PC-3 (cell line): ENCODE data around the gene NPC1. TPM values are rescaled to one million over a fixed set of nuclear protein-coding genes. Genes with fewer than 3 reads are reported as not detected.
"Not testable (repeated sequence)": the region's sequence is repeated elsewhere in the genome, so short reads cannot be mapped to it uniquely, and the experiment has no call there.

Experiments used
- ATAC-seq: fragments of 200-7000 bp; cut with Tn5 transposase; 2 replicates; pipeline ENCODE4 v1.9.1; 2020; ENCODE audit warnings: mild to moderate bottlenecking, moderate library complexity
- BruUV-seq: library from RNA; stranded (reverse); fragments of 400-500 nt; replicated peaks from 2 replicates; lab custom pipeline; 2021; lab: Mats Ljungman, UMichigan
- CTCF ChIA-PET: fragments of 300-600 bp; sonication (Branson Sonifier 250); formaldehyde crosslinking; loops from one replicate; lab custom pipeline; 2022; ENCODE audit warnings: antibody characterized with exemption; lab: Charles Lee
- POLR2A ChIA-PET: fragments of 300-600 bp; sonication (Branson Sonifier 250); formaldehyde crosslinking; loops from one replicate; lab custom pipeline; 2022; ENCODE audit warnings: antibody characterized with exemption; ENCODE audit not compliant: unreplicated experiment; lab: Charles Lee
- DNase-seq: peaks from one replicate; pipeline ENCODE4 v3.0.0-alpha.2; 2015
- H2AFZ ChIP-seq: fragments of 300-600 bp; sonication (generic); 2 replicates; pipeline ENCODE4 v1.6.0; 2016; ENCODE audit warnings: antibody characterized with exemption, low read length
- H3F3A ChIP-seq: fragments of 300-600 bp; sonication (generic); one replicate; pipeline ENCODE4 v1.6.0; 2017; ENCODE audit warnings: antibody characterized with exemption, low read length, control low read depth, mild to moderate bottlenecking; ENCODE audit not compliant: unreplicated experiment
- H3K27ac ChIP-seq: fragments of 300-600 bp; sonication (generic); 2 replicates; pipeline ENCODE4 v1.5.1; 2016; ENCODE audit warnings: mild to moderate bottlenecking, low read length
- H3K27me3 ChIP-seq: fragments of 300-600 bp; sonication (generic); 2 replicates; pipeline ENCODE4 v1.6.1; 2016; ENCODE audit warnings: low read length, mixed read lengths
- H3K36me3 ChIP-seq: fragments of 300-600 bp; sonication (generic); 2 replicates; pipeline ENCODE4 v1.6.1; 2016; ENCODE audit warnings: low read depth, mixed run types, low read length, mixed read lengths
- H3K4me1 ChIP-seq: fragments of 300-600 bp; sonication (generic); 2 replicates; pipeline ENCODE4 v1.5.1; 2016; ENCODE audit warnings: low read length; ENCODE audit not compliant: insufficient read depth
- H3K4me2 ChIP-seq: fragments of 300-600 bp; sonication (generic); 2 replicates; pipeline ENCODE4 v1.6.0; 2016; ENCODE audit warnings: low read length
- H3K4me3 ChIP-seq: fragments of 300-600 bp; sonication (generic); 2 replicates; pipeline ENCODE4 v1.5.1; 2016; ENCODE audit warnings: mild to moderate bottlenecking, low read length, mixed read lengths
- H3K79me2 ChIP-seq: fragments of 300-600 bp; sonication (generic); 2 replicates; pipeline ENCODE4 v1.6.1; 2017; ENCODE audit warnings: low read length, mixed read lengths
- H3K9ac ChIP-seq: fragments of 300-600 bp; sonication (generic); 2 replicates; pipeline ENCODE4 v1.6.0; 2016; ENCODE audit warnings: mild to moderate bottlenecking, low read length
- H3K9me2 ChIP-seq: fragments of 300-600 bp; sonication (generic); replicated peaks from 2 replicates; pipeline ENCODE4 v1.6.1; 2016; ENCODE audit warnings: mixed run types, low read length, mixed read lengths
- H3K9me3 ChIP-seq: fragments of 300-600 bp; sonication (generic); 2 replicates; pipeline ENCODE4 v1.6.1; 2016; ENCODE audit warnings: low read length, mixed read lengths
- H4K20me1 ChIP-seq: fragments of 300-600 bp; sonication (generic); 2 replicates; pipeline ENCODE4 v1.6.1; 2016; ENCODE audit warnings: low read length, mixed read lengths
- CTCF ChIP-seq: fragments of 300-600 bp; sonication (generic); conservative IDR thresholded peaks from 2 replicates; pipeline ENCODE4 v1.5.1; 2017; ENCODE audit warnings: antibody characterized with exemption, low read depth, mild to moderate bottlenecking, low read length
- EZH2 ChIP-seq: fragments of 300-600 bp; sonication (generic); IDR thresholded peaks from one replicate; pipeline ENCODE4 v1.6.1; 2017; ENCODE audit warnings: antibody characterized with exemption, mild to moderate bottlenecking, low read length; ENCODE audit not compliant: unreplicated experiment
- EZH2phosphoT487 ChIP-seq: fragments of 300-600 bp; sonication (generic); IDR thresholded peaks from 2 replicates; pipeline ENCODE4 v1.6.1; 2018; ENCODE audit warnings: mild to moderate bottlenecking, antibody characterized with exemption, low read length, borderline replicate concordance
- intact Hi-C: fragments of 100-400 bp; cut with micrococcal nuclease; formaldehyde crosslinking; loops from 2 replicates; pipeline ENCODE4 v1.9.0; 2023
- total RNA-seq: library from RNA; depleted of rRNA; stranded (reverse); fragments of >200 nt; gene quantifications from 2 replicates; pipeline ENCODE4 v1.2.3, GENCODE V29; 2014

Gene NPC1
- total RNA-seq, 1 experiment from 2014 or later = 85.5 TPM

DNA sequence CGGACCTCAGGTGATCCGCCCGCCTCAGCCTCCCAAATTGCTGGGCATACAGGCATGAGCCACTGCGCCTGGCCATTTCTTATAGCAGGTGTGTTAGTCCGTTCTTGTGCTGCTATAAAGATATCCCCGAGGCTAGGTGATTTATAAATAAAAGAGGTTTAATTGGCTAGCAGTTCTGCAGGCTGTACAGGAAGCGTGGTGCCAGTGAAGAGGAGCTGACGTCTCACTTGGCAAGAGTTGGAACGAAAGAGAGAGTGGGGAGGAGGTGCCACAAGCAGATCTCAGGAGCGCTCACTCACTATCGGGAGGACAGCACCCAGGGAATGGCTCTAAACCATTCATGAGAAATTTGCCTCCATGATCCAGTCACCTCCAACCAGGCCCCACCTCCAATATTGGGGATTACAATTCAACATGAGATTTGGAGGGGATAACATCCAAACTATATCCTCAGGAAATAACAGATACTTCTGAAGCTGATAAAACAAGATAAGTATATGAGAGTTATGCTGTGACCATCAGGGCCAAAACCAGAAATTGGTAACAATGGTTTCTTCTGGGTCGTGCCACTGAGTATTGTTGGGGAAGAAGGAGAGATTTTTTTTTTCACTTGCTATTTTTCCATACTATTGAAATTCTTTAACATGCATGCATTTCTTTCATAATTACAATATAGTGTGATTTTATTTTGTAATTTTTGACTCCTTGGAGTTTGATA is 90.4 kb downstream of the NPC1 start:
- no peaks in the 10 kb centered on the region for H3K79me2 ChIP-seq
- peak overlapping the region; percentile 19; the same call in 1 of the 2 replicates for H3K4me3 ChIP-seq
- peak overlapping the region; percentile 60 for H3K4me2 ChIP-seq
- peak overlapping the region; percentile 66 for H3K27ac ChIP-seq
- no peaks in the 10 kb centered on the region for H3K9me2 ChIP-seq
- H3K9ac ChIP-seq = no peak overlapping the region
- POLR2A ChIA-PET = interaction anchor here (0.6 kb wide), 1 partner anchor 165 kb away, joined by 3 read pairs; no protein-coding TSS in a partner anchor
- TSS peak; percentile 78 for BruUV-seq
- H3K9me3 ChIP-seq = no peaks in the 10 kb centered on the region
- peak overlapping the region; percentile 60 for H2AFZ ChIP-seq
- H3K4me1 ChIP-seq = peaks cover 17% of the 10 kb centered on the region
- H3F3A ChIP-seq = no peaks in the 10 kb centered on the region
- DNase-seq = peak; percentile 74
- ATAC-seq = peak; percentile 54
- no peaks in the 10 kb centered on the region for H3K36me3 ChIP-seq
- no peaks in the 10 kb centered on the region for H3K27me3 ChIP-seq
- no peaks in the 10 kb centered on the region for H4K20me1 ChIP-seq
- intact Hi-C loops = no loop called here
- CTCF ChIA-PET = interaction anchor here (0.7 kb wide), 2 partner anchors 27 to 547 kb away, joined by 3 read pairs; no protein-coding TSS in a partner anchor
- no peak for TF ChIP-seq CTCF

DNA sequence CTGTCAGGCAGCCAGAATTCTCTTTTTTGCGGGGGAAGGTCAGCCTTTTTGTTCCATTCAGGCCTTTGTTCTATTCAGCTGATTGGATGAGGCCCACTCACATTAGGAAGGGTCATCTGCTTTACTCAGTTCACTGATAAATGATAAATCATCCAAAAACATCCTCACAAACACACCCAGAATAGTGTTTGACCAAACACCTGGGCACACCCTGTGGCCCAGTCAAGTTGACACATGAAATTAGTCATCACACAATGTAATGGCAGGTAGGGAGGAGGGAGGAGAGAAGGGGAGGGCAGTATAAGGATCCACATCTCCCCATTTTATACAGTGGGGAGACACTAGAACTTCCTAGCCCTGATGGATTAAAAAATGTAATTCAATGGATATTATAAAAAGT is 91.3 kb downstream of the NPC1 start:
- intact Hi-C loops = no loop called here
- no peaks in the 10 kb centered on the region for H3K9me3 ChIP-seq
- BruUV-seq = no TSS peak
- no peaks in the 10 kb centered on the region for H3F3A ChIP-seq
- no peaks in the 10 kb centered on the region for H4K20me1 ChIP-seq
- H3K9ac ChIP-seq = no peak overlapping the region
- POLR2A ChIA-PET = no interaction called here
- peak overlapping the region; percentile 60 for H3K4me2 ChIP-seq
- CTCF ChIA-PET = no interaction called here
- DNase-seq (peak; percentile 84), ATAC-seq (peak; percentile 80)
- H3K36me3 ChIP-seq = no peaks in the 10 kb centered on the region
- peak overlapping the region; percentile 19; the same call in 1 of the 2 replicates for H3K4me3 ChIP-seq
- no peaks in the 10 kb centered on the region for H3K9me2 ChIP-seq
- H3K27ac ChIP-seq = peak overlapping the region; percentile 66
- peaks cover 17% of the 10 kb centered on the region for H3K4me1 ChIP-seq
- H3K27me3 ChIP-seq = no peaks in the 10 kb centered on the region
- no peaks in the 10 kb centered on the region for H3K79me2 ChIP-seq
- TF ChIP-seq EZH2 (no peak), EZH2phosphoT487 (no peak)
- H2AFZ ChIP-seq = no peak overlapping the region

DNA sequence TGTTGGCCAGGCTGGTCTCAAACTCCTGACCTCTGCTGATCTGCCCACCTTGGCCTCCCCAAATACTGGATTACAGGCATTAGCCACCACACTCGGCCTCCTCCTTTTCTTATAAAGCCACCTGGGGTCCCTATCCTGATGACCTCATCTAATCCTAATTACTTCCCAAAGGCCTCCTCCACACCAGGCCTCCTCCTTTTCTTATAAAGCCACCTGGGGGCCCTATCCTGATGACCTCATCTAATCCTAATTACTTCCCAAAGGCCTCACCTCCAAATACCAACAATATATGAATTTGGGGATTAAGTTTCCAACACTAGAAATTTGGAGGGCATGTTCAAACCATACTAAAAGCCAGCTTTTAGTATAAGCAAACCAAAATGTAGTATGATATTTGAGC is 92.7 kb downstream of the NPC1 start:
- Histone ChIP-seq H3K4me3 (no peak overlapping the region), H3K27ac (no peak overlapping the region), H3K9ac (no peak overlapping the region), H3K9me3 (no peaks in the 10 kb centered on the region), H2AFZ (no peak overlapping the region), H3K36me3 (no peaks in the 10 kb centered on the region), H3K4me1 (peaks cover 18% of the 10 kb centered on the region), H3K27me3 (no peaks in the 10 kb centered on the region), H4K20me1 (no peaks in the 10 kb centered on the region), H3K9me2 (no peaks in the 10 kb centered on the region), H3K79me2 (no peaks in the 10 kb centered on the region), H3K4me2 (no peak overlapping the region), H3F3A (no peaks in the 10 kb centered on the region)
- DNase-seq (no peak), ATAC-seq (no peak)
- CTCF ChIA-PET = no interaction called here
- intact Hi-C loops = no loop called here
- no TSS peak for BruUV-seq
- TF ChIP-seq EZH2 = no peak
- TF ChIP-seq EZH2phosphoT487 = no peak
- TF ChIP-seq CTCF = no peak
- POLR2A ChIA-PET = no interaction called here

DNA sequence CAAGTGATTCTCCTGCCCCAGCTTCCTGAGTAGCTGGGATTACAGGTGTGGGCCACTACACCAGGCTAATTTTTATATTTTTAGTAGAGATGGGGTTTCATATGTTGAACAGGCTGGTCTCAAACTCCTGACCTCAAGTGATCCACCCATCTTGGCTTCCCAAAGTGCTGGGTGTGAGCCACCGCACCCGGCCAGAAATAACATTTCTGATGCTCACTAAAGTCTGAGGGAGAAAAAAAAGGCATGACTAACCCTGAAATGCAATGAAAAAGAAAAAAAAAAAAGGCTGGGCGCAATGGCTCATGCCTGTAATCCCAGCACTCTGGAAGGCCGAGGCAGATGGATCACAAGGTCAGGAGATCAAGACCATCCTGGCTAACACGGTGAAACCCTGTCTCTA is 96.7 kb downstream of the NPC1 start:
- H3K79me2 ChIP-seq, H3K4me3 ChIP-seq, H2AFZ ChIP-seq, ATAC-seq, H3K4me2 ChIP-seq, POLR2A ChIA-PET, H3K9ac ChIP-seq, H3K9me3 ChIP-seq, H3F3A ChIP-seq, H3K9me2 ChIP-seq, H3K36me3 ChIP-seq, H3K27me3 ChIP-seq, CTCF ChIA-PET, H3K27ac ChIP-seq, H4K20me1 ChIP-seq, BruUV-seq, DNase-seq: not testable (repeated sequence)
- peaks cover 23% of the 10 kb centered on the region for H3K4me1 ChIP-seq
- intact Hi-C loops = loop anchor here (2.0 kb wide), 1 partner anchor 35 kb away; no protein-coding TSS in a partner anchor
